Measurements from ENCODE around the gene CHERP.

GRCh38 chr19:16527971-16528521, 14.2 kb downstream of the CHERP start:
- peak; percentile 58; the same call in 1 of the 2 replicates for TF ChIP-seq CTCF (conservative IDR thresholded peaks at IDR 0.05)
- TF ChIP-seq EZH2 (IDR thresholded peaks at IDR 0.05; ENCODE audit: low read depth) = no peak

Measured in PC-9 (cell line).